ENCODE data around the gene PARD6G.

PARD6G gene

DNA sequence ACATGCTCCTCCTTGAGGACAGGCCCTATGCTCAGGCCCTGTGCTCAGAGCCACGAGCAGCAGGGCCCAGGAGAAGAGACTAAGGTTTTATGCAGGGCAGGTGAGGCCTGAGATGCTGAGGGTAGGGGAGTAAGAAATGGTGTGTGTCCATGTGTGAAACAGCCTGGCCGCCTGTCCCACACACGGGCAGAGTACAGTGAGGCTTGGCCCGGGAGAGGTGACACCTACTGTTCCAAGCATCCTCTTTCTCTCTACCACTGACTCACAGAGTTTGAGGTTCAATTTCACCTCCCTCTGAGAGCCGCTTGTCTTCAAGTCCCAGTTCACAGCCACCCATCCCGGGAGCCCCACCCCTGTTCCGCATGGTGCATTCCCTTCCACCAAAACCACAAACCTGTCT is 84.1 kb downstream of the PARD6G start:
- TF ChIP-seq CTCF (conservative IDR thresholded peaks at IDR 0.05; ENCODE audit: low read depth, low read length): no peak
- DNase-seq (ENCODE audit: low read depth): no peak
- no peak overlapping the region for H3K4me3 ChIP-seq (ENCODE audit: low read length)

DNA sequence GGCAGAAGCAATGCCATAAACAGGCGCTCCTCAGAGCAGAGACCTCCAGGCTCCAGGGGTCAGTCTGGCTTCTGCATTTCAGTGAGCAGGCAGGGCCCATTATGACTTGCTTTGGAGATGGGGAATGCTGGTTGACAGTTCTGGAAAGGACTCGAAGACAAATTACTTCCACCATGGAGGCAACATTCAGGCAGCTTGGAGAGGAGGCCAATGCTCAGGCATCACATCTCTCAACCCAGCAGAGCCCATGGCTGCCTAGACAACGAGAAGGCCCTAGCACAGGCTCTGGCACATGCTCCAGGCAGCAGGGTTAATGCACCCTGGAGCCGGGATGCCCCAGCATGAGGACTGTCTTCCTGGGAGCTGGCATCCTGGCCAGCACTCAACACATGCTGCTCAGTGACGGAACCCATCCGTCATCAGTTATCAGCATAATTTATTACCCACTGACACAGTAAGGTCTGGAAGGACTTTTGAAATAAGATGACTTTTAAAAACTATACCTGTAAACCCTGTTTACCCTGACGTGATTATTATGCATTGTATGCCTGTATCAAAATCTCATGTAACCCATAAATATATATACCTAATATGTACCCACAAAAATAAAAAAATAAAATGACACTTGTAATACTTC is 85.4 kb downstream of the PARD6G start:
- no peak for DNase-seq (ENCODE audit: low read depth)

DNA sequence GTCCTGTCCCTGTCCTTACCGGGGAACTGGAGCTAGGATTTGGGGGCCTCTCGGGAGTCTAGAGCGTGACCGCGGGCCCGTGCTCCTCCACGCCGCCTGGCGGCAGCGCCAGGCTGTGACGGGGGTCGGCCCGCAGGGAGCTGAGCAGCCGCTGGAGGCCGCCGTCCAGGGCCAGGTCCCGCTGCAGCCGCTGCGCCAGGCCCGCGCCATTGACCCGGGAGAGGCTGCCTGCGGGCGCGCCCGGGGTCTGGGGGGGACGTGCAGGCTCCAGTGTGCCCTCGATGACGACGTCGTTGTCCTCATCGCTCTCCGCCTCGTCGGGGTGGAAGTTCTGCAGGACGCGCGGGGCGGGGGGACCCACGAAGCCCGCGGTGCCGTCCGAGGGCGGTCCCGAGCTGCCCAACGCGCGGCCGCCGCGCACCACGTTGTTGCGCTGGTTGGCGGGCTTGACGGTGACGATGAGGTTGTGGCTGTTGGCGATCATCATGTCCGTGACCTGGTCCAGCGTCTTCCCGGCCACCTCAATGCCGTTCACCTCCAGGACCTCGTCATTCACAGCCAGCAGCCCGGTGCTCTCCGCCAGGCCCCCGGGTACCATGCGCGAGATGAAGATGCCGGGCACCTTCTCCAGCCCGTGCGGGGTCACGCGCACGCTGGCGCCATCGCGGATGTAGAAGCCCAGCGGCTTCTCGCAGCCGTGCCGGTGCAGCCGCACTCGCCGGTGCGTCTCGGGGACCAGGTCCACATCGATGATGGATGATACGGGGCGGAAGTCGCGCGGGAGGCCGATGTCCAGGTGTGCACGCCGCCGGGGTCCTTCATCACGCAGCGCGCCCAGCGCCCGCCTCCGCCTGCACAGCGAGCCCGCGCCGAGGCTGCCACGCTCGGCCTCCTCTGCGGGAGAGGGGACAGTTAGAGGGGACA is 87.3 kb downstream of the PARD6G start:
- DNase-seq (ENCODE audit: low read depth): no peak
- H3K4me3 ChIP-seq (ENCODE audit: low read length): peak overlapping the region; percentile 5
- peak; percentile 51 for TF ChIP-seq CTCF (conservative IDR thresholded peaks at IDR 0.05; ENCODE audit: low read depth, low read length)

More for the DNA sequence above, 85.4 kb downstream of the PARD6G start:
- no peak for TF ChIP-seq CTCF (conservative IDR thresholded peaks at IDR 0.05; ENCODE audit: low read depth, low read length)
- H3K4me3 ChIP-seq (ENCODE audit: low read length): no peak overlapping the region

DNA sequence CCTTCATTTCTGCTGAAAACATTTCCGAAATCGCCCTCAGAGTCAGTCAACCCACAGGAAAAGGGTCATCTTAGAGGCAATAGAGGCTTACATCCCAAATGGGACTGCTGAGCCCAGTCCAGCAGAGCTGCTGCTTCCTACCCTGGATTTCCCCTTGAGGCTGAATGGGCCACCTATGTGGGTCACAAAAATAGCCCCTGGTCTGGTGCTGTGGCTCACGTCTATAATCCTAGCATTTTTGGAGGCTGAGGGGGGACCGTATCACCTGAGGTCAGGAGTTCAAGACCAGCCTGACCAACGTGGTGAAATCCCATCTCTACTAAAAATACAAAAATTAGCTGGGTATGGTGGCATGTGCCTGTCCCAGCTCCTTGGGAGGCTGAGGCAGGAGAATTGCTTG is 88.9 kb downstream of the PARD6G start:
- no peak for DNase-seq (ENCODE audit: low read depth)
- TF ChIP-seq CTCF (conservative IDR thresholded peaks at IDR 0.05; ENCODE audit: low read depth, low read length): no peak
- H3K4me3 ChIP-seq (ENCODE audit: low read length): no peak overlapping the region

DNA sequence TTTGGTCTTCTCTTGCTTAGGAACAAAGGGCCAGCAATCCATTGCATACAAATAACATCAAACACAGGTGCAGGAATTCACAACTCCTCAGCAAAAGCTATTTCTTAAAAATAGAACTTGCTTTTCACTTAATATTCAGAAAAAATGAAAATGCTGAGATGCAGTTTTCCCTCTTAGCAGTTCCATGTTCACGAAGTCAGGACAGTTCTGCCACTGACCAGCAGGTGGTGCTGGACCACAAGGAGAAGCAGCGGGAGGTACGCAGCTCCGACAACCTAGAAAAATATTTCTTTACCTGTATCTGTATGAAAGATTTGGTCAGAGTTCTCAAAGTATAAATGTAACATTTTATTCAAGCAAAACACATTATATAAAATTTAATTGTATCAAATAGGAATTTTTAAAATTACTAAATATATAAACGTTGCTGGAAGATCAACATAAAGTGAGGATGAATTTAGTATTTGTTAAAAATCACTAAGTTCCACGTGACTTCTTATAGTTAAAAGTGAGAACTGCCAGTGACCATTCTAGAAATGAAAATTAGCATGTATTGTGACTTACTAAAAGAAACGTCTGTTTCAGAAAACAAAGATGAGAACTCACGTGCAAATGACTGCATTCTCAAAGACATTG is 89.5 kb downstream of the PARD6G start:
- TF ChIP-seq CTCF (conservative IDR thresholded peaks at IDR 0.05; ENCODE audit: low read depth, low read length): peak; percentile 99
- DNase-seq (ENCODE audit: low read depth): peak; percentile 26
- H3K4me3 ChIP-seq (ENCODE audit: low read length): no peak overlapping the region

GRCh38 chr18:80154293-80154692 is 93.0 kb downstream of the PARD6G start:
- TF ChIP-seq CTCF (conservative IDR thresholded peaks at IDR 0.05; ENCODE audit: low read depth, low read length): peak; percentile 56
- no peak overlapping the region for H3K4me3 ChIP-seq (ENCODE audit: low read length)
- DNase-seq (ENCODE audit: low read depth): no peak
